Hepatocyte (in vitro differentiated cells): Measurements from ENCODE around the gene PLEKHB2.

ENCODE experiments used
- EZH2 ChIP-seq: fragments of 200-600 bp; sonication (generic); IDR thresholded peaks from 2 replicates; pipeline ENCODE4 v1.6.1; 2016; ENCODE audit warnings: antibody characterized with exemption, mild to moderate bottlenecking, borderline replicate concordance
- EZH2phosphoT487 ChIP-seq: fragments of 200-600 bp; sonication (generic); IDR thresholded peaks from one replicate; pipeline ENCODE4 v1.6.1; 2018; ENCODE audit warnings: antibody characterized with exemption, mild to moderate bottlenecking, low read depth, moderate library complexity; ENCODE audit not compliant: unreplicated experiment, severe bottlenecking
- TF ChIP-seq, protein P1 (sequence below): fragments of 200-600 bp; sonication (generic); IDR thresholded peaks from 2 replicates; pipeline ENCODE4 v1.5.1; 2016; ENCODE audit warnings: antibody characterized with exemption, mild to moderate bottlenecking; ENCODE audit not compliant: poor library complexity

DNA sequence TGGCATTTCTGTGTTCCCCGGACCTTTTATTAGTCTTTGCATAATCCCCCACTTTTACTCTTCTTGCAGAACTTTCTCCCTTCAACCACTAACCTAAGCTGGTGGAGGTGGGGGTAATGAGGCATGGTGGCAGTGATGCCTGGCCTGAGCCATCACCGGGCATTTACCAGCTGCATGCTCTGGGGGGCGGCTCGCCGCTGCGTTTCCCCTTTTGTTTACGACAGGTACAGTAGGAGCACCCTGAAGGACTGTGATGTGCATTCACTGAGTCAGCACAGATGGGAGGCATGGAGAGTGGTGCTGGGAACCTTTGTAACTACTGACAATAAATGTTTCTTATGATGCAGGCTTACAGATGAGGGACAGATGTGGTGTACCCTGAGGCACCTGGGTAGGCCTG is 46.9 kb downstream of the PLEKHB2 start:
- no peak for TF ChIP-seq EZH2
- TF ChIP-seq, protein P1, sequence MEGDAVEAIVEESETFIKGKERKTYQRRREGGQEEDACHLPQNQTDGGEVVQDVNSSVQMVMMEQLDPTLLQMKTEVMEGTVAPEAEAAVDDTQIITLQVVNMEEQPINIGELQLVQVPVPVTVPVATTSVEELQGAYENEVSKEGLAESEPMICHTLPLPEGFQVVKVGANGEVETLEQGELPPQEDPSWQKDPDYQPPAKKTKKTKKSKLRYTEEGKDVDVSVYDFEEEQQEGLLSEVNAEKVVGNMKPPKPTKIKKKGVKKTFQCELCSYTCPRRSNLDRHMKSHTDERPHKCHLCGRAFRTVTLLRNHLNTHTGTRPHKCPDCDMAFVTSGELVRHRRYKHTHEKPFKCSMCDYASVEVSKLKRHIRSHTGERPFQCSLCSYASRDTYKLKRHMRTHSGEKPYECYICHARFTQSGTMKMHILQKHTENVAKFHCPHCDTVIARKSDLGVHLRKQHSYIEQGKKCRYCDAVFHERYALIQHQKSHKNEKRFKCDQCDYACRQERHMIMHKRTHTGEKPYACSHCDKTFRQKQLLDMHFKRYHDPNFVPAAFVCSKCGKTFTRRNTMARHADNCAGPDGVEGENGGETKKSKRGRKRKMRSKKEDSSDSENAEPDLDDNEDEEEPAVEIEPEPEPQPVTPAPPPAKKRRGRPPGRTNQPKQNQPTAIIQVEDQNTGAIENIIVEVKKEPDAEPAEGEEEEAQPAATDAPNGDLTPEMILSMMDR: no peak
- TF ChIP-seq EZH2phosphoT487: no peak
